Astrocyte (in vitro differentiated cells and primary cell): ENCODE results near the gene FTCD. TPM values are rescaled to one million over a fixed set of nuclear protein-coding genes. Genes with fewer than 3 reads are reported as not detected.

Experiments
- DNase-seq: peaks from one replicate; pipeline ENCODE4 v3.0.0-alpha.2; 2010; ENCODE audit warnings: low read depth
- FAIRE-seq: peaks from 2 replicates; lab custom pipeline; 2011; peaks lifted over from hg19 to GRCh38; lab: Jason Lieb, UNC
- H2AFZ ChIP-seq: 2 replicates; pipeline ENCODE4 v1.6.0; 2012; ENCODE audit warnings: low read depth, low read length, inconsistent platforms
- H3K27ac ChIP-seq: 2 replicates; pipeline ENCODE4 v1.5.1; 2011; ENCODE audit warnings: low read depth, low read length, inconsistent platforms
- H3K27me3 ChIP-seq: 2 replicates; pipeline ENCODE4 v1.6.0; 2011; ENCODE audit warnings: low read length, inconsistent platforms; ENCODE audit not compliant: insufficient read depth
- H3K36me3 ChIP-seq: 2 replicates; pipeline ENCODE4 v1.5.1; 2011; ENCODE audit warnings: low read length, inconsistent platforms; ENCODE audit not compliant: insufficient read depth
- H3K4me1 ChIP-seq: 2 replicates; pipeline ENCODE4 v1.5.1; 2011; ENCODE audit warnings: low read length, inconsistent platforms; ENCODE audit not compliant: insufficient read depth
- H3K4me2 ChIP-seq: 2 replicates; pipeline ENCODE4 v1.6.0; 2012; ENCODE audit warnings: low read length, inconsistent platforms
- H3K4me3 ChIP-seq: 2 replicates; pipeline ENCODE4 v1.5.1; 2011; ENCODE audit warnings: low read depth, mild to moderate bottlenecking, low read length, inconsistent platforms; ENCODE audit not compliant: insufficient read depth
- H3K79me2 ChIP-seq: 2 replicates; pipeline ENCODE4 v1.6.0; 2012; ENCODE audit warnings: mild to moderate bottlenecking, low read length, inconsistent platforms; ENCODE audit not compliant: insufficient read depth
- H3K9ac ChIP-seq: 2 replicates; pipeline ENCODE4 v1.6.0; 2012; ENCODE audit warnings: mild to moderate bottlenecking, low read length, inconsistent platforms
- H3K9me3 ChIP-seq: 2 replicates; pipeline ENCODE4 v1.5.1; 2012; ENCODE audit warnings: low read depth, mild to moderate bottlenecking, low read length, inconsistent platforms; ENCODE audit not compliant: insufficient read depth
- H4K20me1 ChIP-seq: 2 replicates; pipeline ENCODE4 v1.6.0; 2012; ENCODE audit warnings: low read length, inconsistent platforms; ENCODE audit not compliant: insufficient read depth
- H3K27ac Mint-ChIP-seq: one replicate; pipeline ENCODE4 v1.8.0; 2021; ENCODE audit warnings: mild to moderate bottlenecking, mixed read lengths; ENCODE audit not compliant: unreplicated experiment
- H3K27me3 Mint-ChIP-seq: one replicate; pipeline ENCODE4 v1.8.0; 2021; ENCODE audit warnings: low read depth, mixed read lengths; ENCODE audit not compliant: unreplicated experiment
- H3K36me3 Mint-ChIP-seq: one replicate; pipeline ENCODE4 v1.8.0; 2021; ENCODE audit warnings: low read depth, mixed read lengths; ENCODE audit not compliant: unreplicated experiment
- H3K4me1 Mint-ChIP-seq: one replicate; pipeline ENCODE4 v1.8.0; 2021; ENCODE audit warnings: low read depth, mixed read lengths; ENCODE audit not compliant: unreplicated experiment
- H3K4me3 Mint-ChIP-seq: one replicate; pipeline ENCODE4 v1.8.0; 2021; ENCODE audit warnings: mild to moderate bottlenecking, moderate library complexity, mixed read lengths; ENCODE audit not compliant: unreplicated experiment
- H3K9me3 Mint-ChIP-seq: one replicate; pipeline ENCODE4 v1.8.0; 2021; ENCODE audit warnings: mild to moderate bottlenecking, mixed read lengths; ENCODE audit not compliant: unreplicated experiment
- EZH2 ChIP-seq: IDR thresholded peaks from 2 replicates; pipeline ENCODE4 v1.6.1; 2012; ENCODE audit warnings: mild to moderate bottlenecking, low read length, inconsistent platforms; ENCODE audit not compliant: insufficient read depth
- total RNA-seq: library from RNA; stranded (reverse); gene quantifications from 2 replicates; pipeline ENCODE4 v1.2.1, GENCODE V29; 2021
- TF ChIP-seq, protein P1 (sequence below): IDR thresholded peaks from 2 replicates; pipeline ENCODE4 v1.5.1; 2011; ENCODE audit warnings: low read depth, mild to moderate bottlenecking, inconsistent platforms, low read length, moderate library complexity; ENCODE audit not compliant: insufficient read depth

The FTCD gene
- total RNA-seq, 1 donor from 2014 or later: 1.9 TPM

DNA sequence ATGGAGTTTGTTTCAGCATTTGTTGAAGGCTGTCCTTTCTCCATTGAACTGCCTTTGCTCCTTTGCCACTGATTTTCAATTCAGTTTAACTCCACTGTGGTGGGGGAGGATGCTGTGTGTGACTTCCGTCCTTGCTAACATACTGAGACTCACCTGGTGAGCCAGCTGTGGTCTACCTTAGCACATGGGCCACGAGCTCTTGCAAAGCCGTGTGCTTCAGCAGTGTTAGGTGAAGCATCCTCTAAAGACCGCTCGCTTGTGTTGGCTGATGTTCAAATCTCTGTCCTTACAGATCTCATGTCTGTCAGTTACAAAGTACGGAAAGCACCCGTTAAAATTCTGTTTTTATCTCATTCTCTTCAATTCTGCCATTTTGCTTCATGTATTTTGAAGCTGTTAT is 32.4 kb upstream of the FTCD start:
- TF ChIP-seq, protein P1, sequence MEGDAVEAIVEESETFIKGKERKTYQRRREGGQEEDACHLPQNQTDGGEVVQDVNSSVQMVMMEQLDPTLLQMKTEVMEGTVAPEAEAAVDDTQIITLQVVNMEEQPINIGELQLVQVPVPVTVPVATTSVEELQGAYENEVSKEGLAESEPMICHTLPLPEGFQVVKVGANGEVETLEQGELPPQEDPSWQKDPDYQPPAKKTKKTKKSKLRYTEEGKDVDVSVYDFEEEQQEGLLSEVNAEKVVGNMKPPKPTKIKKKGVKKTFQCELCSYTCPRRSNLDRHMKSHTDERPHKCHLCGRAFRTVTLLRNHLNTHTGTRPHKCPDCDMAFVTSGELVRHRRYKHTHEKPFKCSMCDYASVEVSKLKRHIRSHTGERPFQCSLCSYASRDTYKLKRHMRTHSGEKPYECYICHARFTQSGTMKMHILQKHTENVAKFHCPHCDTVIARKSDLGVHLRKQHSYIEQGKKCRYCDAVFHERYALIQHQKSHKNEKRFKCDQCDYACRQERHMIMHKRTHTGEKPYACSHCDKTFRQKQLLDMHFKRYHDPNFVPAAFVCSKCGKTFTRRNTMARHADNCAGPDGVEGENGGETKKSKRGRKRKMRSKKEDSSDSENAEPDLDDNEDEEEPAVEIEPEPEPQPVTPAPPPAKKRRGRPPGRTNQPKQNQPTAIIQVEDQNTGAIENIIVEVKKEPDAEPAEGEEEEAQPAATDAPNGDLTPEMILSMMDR: no peak
- TF ChIP-seq EZH2: no peak
- peak overlapping the region; percentile 89 for H3K27ac Mint-ChIP-seq
- DNase-seq: no peak
- Histone ChIP-seq H3K4me3 (no peak overlapping the region), H4K20me1 (peaks cover 15% of the 10 kb centered on the region), H2AFZ (no peak overlapping the region), H3K79me2 (no peaks in the 10 kb centered on the region), H3K9ac (no peak overlapping the region), H3K27ac (no peak overlapping the region), H3K4me2 (peak overlapping the region; percentile 76), H3K27me3 (no peaks in the 10 kb centered on the region), H3K36me3 (no peaks in the 10 kb centered on the region), H3K9me3 (no peaks in the 10 kb centered on the region), H3K4me1 (peaks cover 34% of the 10 kb centered on the region)
- FAIRE-seq: no peak
- H3K36me3 Mint-ChIP-seq: peaks cover 6% of the 10 kb centered on the region
- no peaks in the 10 kb centered on the region for H3K27me3 Mint-ChIP-seq
- H3K9me3 Mint-ChIP-seq: no peaks in the 10 kb centered on the region
- H3K4me3 Mint-ChIP-seq: peak overlapping the region; percentile 21
- peaks cover 37% of the 10 kb centered on the region for H3K4me1 Mint-ChIP-seq

DNA sequence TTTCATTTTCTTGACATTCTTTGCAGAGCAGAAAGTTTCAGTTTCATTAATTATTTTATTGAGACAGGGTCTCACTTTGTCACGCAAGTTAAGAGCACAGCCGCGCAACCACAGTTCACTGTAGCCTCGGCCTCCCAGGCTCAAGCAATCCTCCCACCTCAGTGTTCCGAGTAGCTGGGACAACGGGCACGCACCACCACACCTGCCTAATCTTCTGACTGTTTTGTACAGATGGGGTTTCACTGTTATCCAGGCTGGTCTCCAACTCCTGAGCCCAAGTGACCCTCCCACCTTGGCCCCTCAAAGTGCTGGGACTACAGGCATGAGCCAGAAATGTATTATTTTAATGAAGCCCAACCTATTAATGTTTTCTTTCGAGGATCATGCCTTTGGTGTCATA is 31.9 kb upstream of the FTCD start:
- Histone ChIP-seq H3K9ac (no peak overlapping the region), H2AFZ (no peak overlapping the region), H3K27me3 (no peaks in the 10 kb centered on the region), H4K20me1 (peaks cover 15% of the 10 kb centered on the region), H3K36me3 (no peaks in the 10 kb centered on the region), H3K27ac (no peak overlapping the region), H3K4me3 (no peak overlapping the region), H3K79me2 (no peaks in the 10 kb centered on the region), H3K9me3 (no peaks in the 10 kb centered on the region), H3K4me1 (peaks cover 34% of the 10 kb centered on the region), H3K4me2 (no peak overlapping the region)
- Mint-ChIP-seq H3K4me1 (peaks cover 37% of the 10 kb centered on the region), H3K36me3 (peaks cover 6% of the 10 kb centered on the region), H3K4me3 (no peak overlapping the region), H3K9me3 (no peaks in the 10 kb centered on the region), H3K27me3 (no peaks in the 10 kb centered on the region), H3K27ac (no peak overlapping the region)
- TF ChIP-seq, protein P1: no peak
- no peak for TF ChIP-seq EZH2
- no peak for DNase-seq
- no peak for FAIRE-seq

DNA sequence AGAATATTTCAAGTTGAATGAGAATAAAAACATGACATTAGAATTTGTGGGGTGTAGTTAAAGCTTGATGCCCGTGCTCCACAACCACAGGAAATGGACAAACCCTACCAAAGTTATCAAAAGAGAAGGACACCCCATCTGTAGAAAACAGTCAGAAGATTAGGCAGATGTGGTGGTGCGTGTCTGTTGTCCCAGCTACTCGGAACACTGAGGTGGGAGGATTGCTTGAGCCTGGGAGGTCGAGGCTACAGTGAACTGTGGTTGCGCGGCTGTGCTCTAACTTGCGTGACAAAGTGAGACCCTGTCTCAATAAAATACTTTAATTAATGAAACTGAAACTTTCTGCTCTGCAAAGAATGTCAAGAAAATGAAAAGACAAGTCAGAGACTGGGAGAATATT is 30.3 kb upstream of the FTCD start:
- Mint-ChIP-seq H3K9me3 (no peaks in the 10 kb centered on the region), H3K4me3 (no peak overlapping the region), H3K27me3 (no peaks in the 10 kb centered on the region), H3K36me3 (no peaks in the 10 kb centered on the region), H3K27ac (no peak overlapping the region), H3K4me1 (peaks cover 28% of the 10 kb centered on the region)
- Histone ChIP-seq H3K36me3 (no peaks in the 10 kb centered on the region), H2AFZ (no peak overlapping the region), H3K79me2 (no peaks in the 10 kb centered on the region), H3K9ac (no peak overlapping the region), H3K4me1 (peaks cover 23% of the 10 kb centered on the region), H3K4me3 (no peak overlapping the region), H3K9me3 (no peaks in the 10 kb centered on the region), H3K27me3 (no peaks in the 10 kb centered on the region), H4K20me1 (peaks cover under 1% of the 10 kb centered on the region), H3K27ac (no peak overlapping the region), H3K4me2 (no peak overlapping the region)
- no peak for DNase-seq
- no peak for FAIRE-seq
- TF ChIP-seq EZH2: no peak
- TF ChIP-seq, protein P1: no peak
